IMR-90 (cell line): ENCODE data around the gene LYRM2. TPM values are rescaled to one million over a fixed set of nuclear protein-coding genes. Genes with fewer than 3 reads are reported as not detected.

Experiments
- ATAC-seq: fragments of 200-7000 bp; cut with Tn5 transposase; 2 replicates; pipeline ENCODE4 v1.9.1; 2020; ENCODE audit warnings: low read depth, mild to moderate bottlenecking, moderate library complexity
- BruUV-seq: library from RNA; stranded (reverse); fragments of 400-500 nt; replicated peaks from 2 replicates; lab custom pipeline; 2021; lab: Mats Ljungman, UMichigan
- CTCF ChIA-PET: fragments of 300-600 bp; formaldehyde crosslinking; extraction: SDS; loops from one replicate; lab custom pipeline; 2021; ENCODE audit warnings: antibody characterized with exemption; lab: Yijun Ruan, JAX
- POLR2A ChIA-PET: fragments of 300-600 bp; sonication (Branson Sonifier 250); formaldehyde crosslinking; loops from one replicate; lab custom pipeline; 2022; ENCODE audit warnings: antibody characterized with exemption; ENCODE audit not compliant: unreplicated experiment; lab: Charles Lee
- DNase-seq: peaks from one replicate; pipeline ENCODE4 v3.0.0; 2013
- H2AFZ ChIP-seq: replicated peaks from 2 replicates; pipeline ENCODE3; 2013; ENCODE audit warnings: low read length, mild to moderate bottlenecking; ENCODE audit not compliant: poor library complexity
- H2AK5ac ChIP-seq: 2 replicates; pipeline ENCODE4 v1.6.1; 2013; ENCODE audit warnings: low read depth, low read length, inconsistent platforms
- H2AK9ac ChIP-seq: replicated peaks from 2 replicates; pipeline ENCODE3; 2013; ENCODE audit warnings: mild to moderate bottlenecking, low read depth, low read length, moderate library complexity; ENCODE audit not compliant: poor library complexity
- H2BK120ac ChIP-seq: 2 replicates; pipeline ENCODE4 v1.6.1; 2013; ENCODE audit warnings: low read depth, low read length, inconsistent platforms
- H2BK15ac ChIP-seq: 3 replicates; pipeline ENCODE4 v1.6.1; 2013; ENCODE audit warnings: low read depth, low read length, inconsistent platforms
- H2BK20ac ChIP-seq: 2 replicates; pipeline ENCODE4 v1.6.1; 2013; ENCODE audit warnings: low read depth, mild to moderate bottlenecking, inconsistent platforms, low read length, moderate library complexity
- H2BK5ac ChIP-seq: 2 replicates; pipeline ENCODE4 v1.6.1; 2013; ENCODE audit warnings: mild to moderate bottlenecking, low read depth, low read length, inconsistent platforms; ENCODE audit not compliant: poor library complexity, severe bottlenecking
- H3K14ac ChIP-seq: replicated peaks from 2 replicates; pipeline ENCODE4 v1.6.1; 2013; ENCODE audit warnings: low read depth, low read length, inconsistent platforms
- H3K18ac ChIP-seq: 2 replicates; pipeline ENCODE4 v1.6.1; 2013; ENCODE audit warnings: low read depth, low read length, control low read depth
- H3K23ac ChIP-seq: 2 replicates; pipeline ENCODE4 v1.6.1; 2013; ENCODE audit warnings: low read depth, low read length, inconsistent platforms
- H3K27ac ChIP-seq: 2 replicates; pipeline ENCODE4 v1.5.1; 2013; ENCODE audit warnings: mild to moderate bottlenecking, control low read depth, low read length; ENCODE audit not compliant: insufficient read depth
- H3K27me3 ChIP-seq: 2 replicates; pipeline ENCODE4 v1.6.1; 2013; ENCODE audit warnings: low read length; ENCODE audit not compliant: control insufficient read depth, insufficient read depth
- H3K36me3 ChIP-seq: 2 replicates; pipeline ENCODE4 v1.6.1; 2013; ENCODE audit warnings: low read length, mixed read lengths; ENCODE audit not compliant: control insufficient read depth, insufficient read depth
- H3K4ac ChIP-seq: 2 replicates; pipeline ENCODE4 v1.6.1; 2013; ENCODE audit warnings: low read depth, low read length, inconsistent platforms
- H3K4me1 ChIP-seq: 2 replicates; pipeline ENCODE4 v1.6.1; 2013; ENCODE audit warnings: low read length, mixed read lengths; ENCODE audit not compliant: control insufficient read depth, insufficient read depth
- H3K4me2 ChIP-seq: 2 replicates; pipeline ENCODE4 v1.6.1; 2013; ENCODE audit warnings: low read depth, mild to moderate bottlenecking, control low read depth, low read length, moderate library complexity
- H3K4me3 ChIP-seq: 2 replicates; pipeline ENCODE4 v1.5.1; 2013; ENCODE audit warnings: low read depth, mild to moderate bottlenecking, control low read depth, low read length, moderate library complexity; ENCODE audit not compliant: insufficient read depth
- H3K56ac ChIP-seq: 2 replicates; pipeline ENCODE4 v1.6.1; 2013; ENCODE audit warnings: low read length, inconsistent platforms; ENCODE audit not compliant: insufficient read depth; ENCODE audit errors: extremely low read depth
- H3K79me1 ChIP-seq, 2 experiments: 2 replicates each; pipeline ENCODE4 v1.6.1; 2013; ENCODE audit warnings: low read length in 2 of 2, inconsistent platforms in 1 of 2, low read depth in 1 of 2
- H3K9ac ChIP-seq: 2 replicates; pipeline ENCODE4 v1.6.1; 2013; ENCODE audit warnings: low read depth, low read length, control low read depth
- H3K9me1 ChIP-seq: 2 replicates; pipeline ENCODE4 v1.6.1; 2013; ENCODE audit warnings: low read length, inconsistent platforms; ENCODE audit not compliant: insufficient read depth
- H3K9me3 ChIP-seq: 2 replicates; pipeline ENCODE4 v1.6.1; 2013; ENCODE audit warnings: low read length; ENCODE audit not compliant: control insufficient read depth, insufficient read depth
- H4K20me1 ChIP-seq: 2 replicates; pipeline ENCODE4 v1.6.1; 2013; ENCODE audit warnings: low read length, inconsistent platforms; ENCODE audit not compliant: insufficient read depth
- H4K5ac ChIP-seq: 2 replicates; pipeline ENCODE4 v1.6.1; 2013; ENCODE audit warnings: mild to moderate bottlenecking, low read depth, low read length, control low read depth
- H4K8ac ChIP-seq, 2 experiments: 2 replicates each; pipeline ENCODE4 v1.6.1; 2013; ENCODE audit warnings: low read depth in 2 of 2, low read length in 2 of 2, control low read depth in 1 of 2, inconsistent platforms in 1 of 2
- H4K91ac ChIP-seq: 2 replicates; pipeline ENCODE4 v1.6.1; 2013; ENCODE audit warnings: low read depth, low read length, inconsistent platforms; ENCODE audit not compliant: insufficient read depth
- BHLHE40 ChIP-seq: fragments of 150-350 bp; IDR thresholded peaks from 2 replicates; pipeline ENCODE4 v1.6.1; 2016; ENCODE audit warnings: mild to moderate bottlenecking, low read depth, low read length
- CEBPB ChIP-seq: IDR thresholded peaks from 2 replicates; pipeline ENCODE4 v1.6.1; 2012; ENCODE audit warnings: low read depth, low read length, improper control_type of control experiment
- CHD1 ChIP-seq: IDR thresholded peaks from 2 replicates; pipeline ENCODE4 v1.6.1; 2012; ENCODE audit warnings: low read depth, low read length, improper control_type of control experiment
- CTCF ChIP-seq: conservative IDR thresholded peaks from 2 replicates; pipeline ENCODE4 v1.5.1; 2012; ENCODE audit warnings: mild to moderate bottlenecking, low read depth, low read length, improper control_type of control experiment
- FOS ChIP-seq: fragments of 150-350 bp; IDR thresholded peaks from 2 replicates; pipeline ENCODE4 v1.6.1; 2016; ENCODE audit warnings: low read depth, low read length
- MAFK ChIP-seq: IDR thresholded peaks from 2 replicates; pipeline ENCODE4 v1.6.1; 2012; ENCODE audit warnings: low read depth, low read length, improper control_type of control experiment
- MAZ ChIP-seq: IDR thresholded peaks from 2 replicates; pipeline ENCODE4 v1.6.1; 2012; ENCODE audit warnings: low read depth, mild to moderate bottlenecking, low read length, improper control_type of control experiment, moderate library complexity, borderline replicate concordance
- MXI1 ChIP-seq: IDR thresholded peaks from 2 replicates; pipeline ENCODE4 v1.6.1; 2012; ENCODE audit warnings: low read depth, mild to moderate bottlenecking, low read length, moderate library complexity, borderline replicate concordance
- NFE2L2 ChIP-seq: fragments of 150-350 bp; IDR thresholded peaks from 2 replicates; pipeline ENCODE4 v1.6.1; 2016; ENCODE audit warnings: low read depth, mild to moderate bottlenecking, low read length
- POLR2A ChIP-seq: IDR thresholded peaks from 2 replicates; pipeline ENCODE4 v1.6.1; 2012; ENCODE audit warnings: mild to moderate bottlenecking, low read depth, low read length
- RAD21 ChIP-seq: IDR thresholded peaks from 2 replicates; pipeline ENCODE4 v1.6.1; 2012; ENCODE audit warnings: low read length, improper control_type of control experiment
- RCOR1 ChIP-seq: IDR thresholded peaks from 2 replicates; pipeline ENCODE4 v1.6.1; 2012; ENCODE audit warnings: mild to moderate bottlenecking, low read length, improper control_type of control experiment; ENCODE audit not compliant: insufficient replicate concordance
- RFX5 ChIP-seq: IDR thresholded peaks from 2 replicates; pipeline ENCODE4 v1.8.0; 2012; ENCODE audit warnings: low read depth, mild to moderate bottlenecking, low read length, moderate library complexity
- SMC3 ChIP-seq: fragments of 150-350 bp; IDR thresholded peaks from 2 replicates; pipeline ENCODE4 v1.6.1; 2016; ENCODE audit warnings: low read depth, mild to moderate bottlenecking, antibody characterized with exemption, low read length, moderate library complexity
- WGBS, 2 experiments: methylation state at CpG; one replicate each; pipeline versions ENCODE4 v1.1.5 to v1.1.7; 2013; ENCODE audit warnings: missing lambda C conversion rate in 2 of 2; ENCODE audit not compliant: insufficient read length in 1 of 2; ENCODE audit errors: extremely low coverage in 2 of 2; 5-methylcytosine and 5-hydroxymethylcytosine counted together
- dilution Hi-C: fragments of 300-500 bp; cut with HindIII; formaldehyde crosslinking; loops from one replicate; pipeline ENCODE4 v1.14.3; 2018; ENCODE audit warnings: low sequenced_read_pairs; ENCODE audit not compliant: unreplicated experiment
- in situ Hi-C: fragments of 300-500 bp; cut with MboI; formaldehyde crosslinking; loops from 3 replicates; pipeline ENCODE4 v1.14.3; 2019; ENCODE audit warnings: low sequenced_read_pairs, inconsistent platforms, mixed read lengths
- intact Hi-C: fragments of 100-400 bp; cut with micrococcal nuclease; formaldehyde crosslinking; loops from 2 replicates; pipeline ENCODE4 v1.10.0; 2022
- polyA plus RNA-seq, 3 experiments: library from polyadenylated mRNA; depleted of rRNA; stranded (reverse); fragments of >200 nt; gene quantifications; 2 replicates each; pipeline ENCODE4 v1.2.3, GENCODE V29; 2012; ENCODE audit warnings: low replicate concordance in 1 of 3
- total RNA-seq: library from RNA; depleted of rRNA; stranded (reverse); fragments of >200 nt; gene quantifications from 2 replicates; pipeline ENCODE4 v1.2.3, GENCODE V29; 2012
- TF ChIP-seq, protein P1 (sequence below): fragments of 150-350 bp; IDR thresholded peaks from 2 replicates; pipeline ENCODE4 v1.6.1; 2017; ENCODE audit warnings: mild to moderate bottlenecking, antibody characterized with exemption, low read length, low read depth
- TF ChIP-seq, protein P2 (sequence below): fragments of 150-350 bp; IDR thresholded peaks from 2 replicates; pipeline ENCODE4 v1.6.1; 2016; ENCODE audit warnings: low read depth, mild to moderate bottlenecking, low read length, moderate library complexity, borderline replicate concordance

The LYRM2 gene
- total and polyA plus RNA-seq, 2 of the 4 experiments (the other 2 are of a cell fraction), result 14.0 to 24.0 TPM

DNA sequence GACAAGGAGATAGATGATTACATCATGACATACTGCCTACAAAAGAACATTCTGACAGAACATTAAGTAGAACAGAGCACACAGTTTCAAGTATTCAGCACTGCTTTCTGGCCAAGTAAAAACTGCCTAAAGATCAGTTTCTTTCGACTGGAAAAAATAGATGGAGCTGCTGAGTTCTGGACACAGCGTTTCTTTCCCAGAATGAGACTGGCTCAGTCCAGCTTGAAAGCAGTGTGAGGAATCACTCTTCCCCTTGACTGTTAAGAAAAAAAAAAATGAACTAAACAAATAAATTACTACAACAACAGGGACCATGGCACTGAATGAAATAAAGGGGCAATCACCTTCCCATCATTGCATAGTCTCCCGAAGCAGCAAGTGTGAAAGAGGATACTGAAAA lies 4.4 kb upstream of the LYRM2 start:
- no peaks in the 10 kb centered on the region; the same call in 1 of the 2 replicates for H3K9me1 ChIP-seq
- 100% methylated on average over 1 of the region's 3 CpGs; no CpG with 5 or more reads in 1 of the 2 experiments for WGBS, 2 experiments
- intact Hi-C loops (no loop called here), dilution Hi-C loops (no loop called here), in situ Hi-C loops (no loop called here)
- no peaks in the 10 kb centered on the region for H3K4me1 ChIP-seq
- no peak overlapping the region for H2AK5ac ChIP-seq
- H3K56ac ChIP-seq, result no peak overlapping the region
- H3K27me3 ChIP-seq, result no peaks in the 10 kb centered on the region
- no peak overlapping the region for H3K4me2 ChIP-seq
- peaks cover 4 to 11% of the 10 kb centered on the region in 2 experiments; a peak in 3 of 4 replicates for H3K79me1 ChIP-seq
- no peak overlapping the region for H4K8ac ChIP-seq
- H3K36me3 ChIP-seq, result peaks cover 16% of the 10 kb centered on the region
- POLR2A ChIA-PET, result no interaction called here
- ATAC-seq (no peak), DNase-seq (no peak)
- H3K4me3 ChIP-seq, result no peak overlapping the region
- H3K9me3 ChIP-seq, result no peaks in the 10 kb centered on the region
- no peak overlapping the region for H2BK15ac ChIP-seq
- no peak overlapping the region for H2AFZ ChIP-seq
- no peak overlapping the region for H4K91ac ChIP-seq
- no peak overlapping the region for H3K4ac ChIP-seq
- TF ChIP-seq RFX5 (no peak), SMC3 (no peak), CHD1 (no peak), RCOR1 (no peak), RAD21 (no peak), MXI1 (no peak), CEBPB (no peak), BHLHE40 (no peak), FOS (no peak), MAFK (no peak), POLR2A (no peak), MAZ (no peak), NFE2L2 (no peak), CTCF (no peak)
- TF ChIP-seq, protein P1, sequence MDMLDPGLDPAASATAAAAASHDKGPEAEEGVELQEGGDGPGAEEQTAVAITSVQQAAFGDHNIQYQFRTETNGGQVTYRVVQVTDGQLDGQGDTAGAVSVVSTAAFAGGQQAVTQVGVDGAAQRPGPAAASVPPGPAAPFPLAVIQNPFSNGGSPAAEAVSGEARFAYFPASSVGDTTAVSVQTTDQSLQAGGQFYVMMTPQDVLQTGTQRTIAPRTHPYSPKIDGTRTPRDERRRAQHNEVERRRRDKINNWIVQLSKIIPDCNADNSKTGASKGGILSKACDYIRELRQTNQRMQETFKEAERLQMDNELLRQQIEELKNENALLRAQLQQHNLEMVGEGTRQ, result no peak
- TF ChIP-seq, protein P2, sequence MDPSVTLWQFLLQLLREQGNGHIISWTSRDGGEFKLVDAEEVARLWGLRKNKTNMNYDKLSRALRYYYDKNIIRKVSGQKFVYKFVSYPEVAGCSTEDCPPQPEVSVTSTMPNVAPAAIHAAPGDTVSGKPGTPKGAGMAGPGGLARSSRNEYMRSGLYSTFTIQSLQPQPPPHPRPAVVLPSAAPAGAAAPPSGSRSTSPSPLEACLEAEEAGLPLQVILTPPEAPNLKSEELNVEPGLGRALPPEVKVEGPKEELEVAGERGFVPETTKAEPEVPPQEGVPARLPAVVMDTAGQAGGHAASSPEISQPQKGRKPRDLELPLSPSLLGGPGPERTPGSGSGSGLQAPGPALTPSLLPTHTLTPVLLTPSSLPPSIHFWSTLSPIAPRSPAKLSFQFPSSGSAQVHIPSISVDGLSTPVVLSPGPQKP, result no peak
- H3K18ac ChIP-seq, result no peak overlapping the region
- H2BK120ac ChIP-seq, result no peak overlapping the region
- no peak overlapping the region for H2BK5ac ChIP-seq
- H3K27ac ChIP-seq, result no peak overlapping the region
- BruUV-seq, result no TSS peak
- H4K5ac ChIP-seq, result no peak overlapping the region
- H3K23ac ChIP-seq, result no peak overlapping the region
- H3K9ac ChIP-seq, result no peak overlapping the region
- H3K14ac ChIP-seq, result no peak overlapping the region
- CTCF ChIA-PET, result no interaction called here
- no peak overlapping the region for H2BK20ac ChIP-seq
- H4K20me1 ChIP-seq, result no peaks in the 10 kb centered on the region
- no peak overlapping the region for H2AK9ac ChIP-seq
